Parietal lobe (tissue), 1 donor: Measurements from ENCODE around the gene HDHD3. TPM values are rescaled to one million over a fixed set of nuclear protein-coding genes. Genes with fewer than 3 reads are reported as not detected.

ENCODE experiments used
- total RNA-seq: library from RNA; depleted of rRNA; stranded (reverse); fragments of >200 nt; gene quantifications from one replicate; pipeline ENCODE4 v1.2.3, GENCODE V29; 2014

Gene HDHD3
- total RNA-seq: 10.0 TPM

GRCh38 chr9:113376634-113377567 is at the start of gene HDHD3:
Gene HDHD3 (minus strand): TSS chr9:113376986. CDS start chr9:113374354, 2,632 bp downstream.

GRCh38 chr9:113410207-113410864 is 33.5 kb upstream of the HDHD3 start, which contains the start of the genes C9orf43 and POLE3:
Gene C9orf43 (plus strand): TSS chr9:113410747. CDS start chr9:113413494, 2,747 bp downstream.
Gene POLE3 (minus strand): TSS chr9:113410675. CDS start chr9:113410293, 382 bp downstream.

GRCh38 chr9:113401027-113401792 is 24.4 kb upstream of the HDHD3 start, which contains the start of gene ALAD:
Gene ALAD (minus strand): TSS chr9:113401284. CDS start chr9:113393559, 7,725 bp downstream.

GRCh38 chr9:113349445-113350094 is 27.2 kb downstream of the HDHD3 start, which contains the start of gene BSPRY:
Gene BSPRY (plus strand): TSS chr9:113349541. CDS start chr9:113349580, 39 bp downstream.

GRCh38 chr9:113340011-113340699 is 36.6 kb downstream of the HDHD3 start, which contains the start of gene WDR31:
Gene WDR31 (minus strand): TSS chr9:113340275. CDS start chr9:113332022, 8,253 bp downstream.

Other genes starting within 250 kb of the HDHD3 start
- gene SLC31A2, start 226.0 kb downstream of the HDHD3 start, total RNA-seq: 4.7 TPM
- gene FKBP15, start 155.7 kb downstream of the HDHD3 start, total RNA-seq: 31.9 TPM
- 10.6 TPM for gene SLC31A1, start 155.4 kb downstream of the HDHD3 start, total RNA-seq
- 11.3 TPM for gene CDC26, start 101.4 kb downstream of the HDHD3 start, total RNA-seq
- 26.0 TPM for gene PRPF4, start 101.3 kb downstream of the HDHD3 start, total RNA-seq
- not detected for gene RNF183, start 73.6 kb downstream of the HDHD3 start, total RNA-seq
- 2.8 TPM for gene WDR31, start 36.7 kb downstream of the HDHD3 start, total RNA-seq
- gene BSPRY, start 27.4 kb downstream of the HDHD3 start, total RNA-seq: not detected
- gene ALAD, start 24.3 kb upstream of the HDHD3 start, total RNA-seq: 23.8 TPM
- gene POLE3, start 33.7 kb upstream of the HDHD3 start, total RNA-seq: 31.3 TPM
- gene C9orf43, start 33.8 kb upstream of the HDHD3 start, total RNA-seq: 0.94 TPM
- 15.3 TPM for gene RGS3, start 86.7 kb upstream of the HDHD3 start, total RNA-seq